CD14-positive monocyte (primary cell): ENCODE data around the gene DDC. TPM values are rescaled to one million over a fixed set of nuclear protein-coding genes. Genes with fewer than 3 reads are reported as not detected.
A peak's percentile ranks its signal among the peaks of the same experiment; 100 is the strongest.

Source experiments
- DNase-seq, 3 donors: peaks; one replicate each; pipeline ENCODE4 v3.0.0-alpha.2; 2011 to 2022
- H2AFZ ChIP-seq: 2 replicates; pipeline ENCODE4 v1.6.0; 2012; ENCODE audit warnings: mild to moderate bottlenecking, low read depth, low read length, inconsistent platforms; ENCODE audit not compliant: insufficient read depth, poor library complexity, severe bottlenecking
- H3K27ac ChIP-seq, 2 donors: 1 replicate in 1 of 2; 2 replicates in 1 of 2; pipeline ENCODE4 v1.5.1; 2012 to 2013; ENCODE audit warnings: low read length in 2 of 2, control low read depth in 1 of 2, inconsistent platforms in 1 of 2, low read depth in 1 of 2, mild to moderate bottlenecking in 1 of 2
- H3K27me3 ChIP-seq, 2 donors: one replicate each; pipeline versions ENCODE4 v1.6.0 to v1.6.1; 2011 to 2013; ENCODE audit warnings: low read length in 2 of 2; ENCODE audit not compliant: control insufficient read depth in 2 of 2, insufficient read depth in 2 of 2
- H3K36me3 ChIP-seq, 2 donors: replicated peaks in 1 of 2; 1 replicate in 1 of 2; 2 replicates in 1 of 2; pipeline versions ENCODE4 v1.5.1 to v1.6.1; 2012 to 2013; ENCODE audit warnings: low read length in 2 of 2, control low read depth in 1 of 2, inconsistent platforms in 1 of 2, mild to moderate bottlenecking in 1 of 2; ENCODE audit not compliant: insufficient read depth in 2 of 2, control insufficient read depth in 1 of 2
- H3K4me1 ChIP-seq, 2 donors: 1 replicate in 1 of 2; 2 replicates in 1 of 2; pipeline versions ENCODE4 v1.5.1 to v1.6.1; 2012 to 2013; ENCODE audit warnings: low read length in 2 of 2, control low read depth in 1 of 2, inconsistent platforms in 1 of 2, mild to moderate bottlenecking in 1 of 2, moderate library complexity in 1 of 2; ENCODE audit not compliant: insufficient read depth in 2 of 2, control insufficient read depth in 1 of 2
- H3K4me2 ChIP-seq: replicated peaks from 2 replicates; pipeline ENCODE3; 2012; ENCODE audit warnings: low read length, moderate library complexity, mild to moderate bottlenecking; ENCODE audit not compliant: poor library complexity, severe bottlenecking; ENCODE audit errors: extremely low read depth
- H3K4me3 ChIP-seq, 3 experiments: fragments of 200-600 bp in 1 of 3; sonication (generic) in 1 of 3; replicated peaks in 1 of 3; 1 replicate in 2 of 3; 2 replicates in 1 of 3; pipeline ENCODE4 v1.5.1; 2011 to 2013; ENCODE audit warnings: low read length in 3 of 3, mild to moderate bottlenecking in 3 of 3, control low read depth in 2 of 3, low read depth in 2 of 3, inconsistent platforms in 1 of 3, moderate library complexity in 1 of 3
- H3K79me2 ChIP-seq: 2 replicates; pipeline ENCODE4 v1.6.0; 2012; ENCODE audit warnings: mild to moderate bottlenecking, control low read depth, inconsistent platforms, low read length, moderate library complexity; ENCODE audit not compliant: insufficient read depth
- H3K9ac ChIP-seq: 2 replicates; pipeline ENCODE4 v1.6.0; 2017; ENCODE audit warnings: low read length, mild to moderate bottlenecking; ENCODE audit not compliant: insufficient read depth, poor library complexity, severe bottlenecking
- H3K9me3 ChIP-seq, 2 donors: replicated peaks in 1 of 2; 1 replicate in 1 of 2; 2 replicates in 1 of 2; pipeline versions ENCODE4 v1.5.1 to v1.6.1; 2012 to 2013; ENCODE audit warnings: low read length in 2 of 2, control low read depth in 1 of 2; ENCODE audit not compliant: control insufficient read depth in 1 of 2, insufficient read depth in 1 of 2
- H4K20me1 ChIP-seq: 2 replicates; pipeline ENCODE4 v1.6.0; 2012; ENCODE audit warnings: mild to moderate bottlenecking, low read length, control low read depth, moderate library complexity; ENCODE audit not compliant: insufficient read depth
- H3K27ac Mint-ChIP-seq, 7 donors: one replicate each; pipeline ENCODE4 v1.8.0; 2020; ENCODE audit warnings: mild to moderate bottlenecking in 7 of 7, mixed read lengths in 7 of 7, moderate library complexity in 6 of 7, inconsistent platforms in 2 of 7
- H3K27me3 Mint-ChIP-seq, 3 donors: one replicate each; pipeline ENCODE4 v1.8.0; 2021 to 2022; ENCODE audit warnings: low read depth in 3 of 3, mild to moderate bottlenecking in 3 of 3, mixed read lengths in 3 of 3, moderate library complexity in 3 of 3, inconsistent platforms in 1 of 3
- H3K36me3 Mint-ChIP-seq, 2 donors: one replicate each; pipeline ENCODE4 v1.8.0; 2020; ENCODE audit warnings: mixed read lengths in 2 of 2, inconsistent platforms in 1 of 2, mild to moderate bottlenecking in 1 of 2
- H3K4me1 Mint-ChIP-seq: one replicate; pipeline ENCODE4 v1.8.0; 2020; ENCODE audit warnings: mild to moderate bottlenecking, mixed read lengths
- H3K4me3 Mint-ChIP-seq, 2 donors: one replicate each; pipeline ENCODE4 v1.8.0; 2020; ENCODE audit warnings: mild to moderate bottlenecking in 2 of 2, mixed read lengths in 2 of 2, moderate library complexity in 1 of 2
- H3K9me3 Mint-ChIP-seq, 7 donors: one replicate each; pipeline ENCODE4 v1.8.0; 2020 to 2022; ENCODE audit warnings: mixed read lengths in 7 of 7, mild to moderate bottlenecking in 6 of 7, moderate library complexity in 6 of 7, inconsistent platforms in 2 of 7
- CTCF ChIP-seq: fragments of 200-600 bp; IDR thresholded peaks from one replicate; pipeline ENCODE4 v1.8.0; 2022; ENCODE audit warnings: antibody characterized with exemption, mild to moderate bottlenecking
- WGBS: methylation state at CpG from one replicate; pipeline ENCODE4 v1.1.5; 2013; ENCODE audit warnings: missing lambda C conversion rate; ENCODE audit not compliant: insufficient coverage; 5-methylcytosine and 5-hydroxymethylcytosine counted together
- intact Hi-C, 2 donors: fragments of 100-400 bp; cut with micrococcal nuclease; formaldehyde crosslinking; loops; one replicate each; pipeline versions ENCODE4 v1.15.0 to v1.15.1; 2023
- polyA plus RNA-seq, 3 donors: library from polyadenylated mRNA; depleted of rRNA in 1 of 3; unstranded in 2 of 3; stranded (reverse) in 1 of 3; fragments of 300-500 nt in 2 of 3; fragments of >200 nt in 1 of 3; fragmentation: Illumina TruSeq in 2 of 3; gene quantifications; 1 replicate in 2 of 3; 2 replicates in 1 of 3; pipeline ENCODE4 v1.2.3, GENCODE V29; 2012 to 2021

DDC gene
- polyA plus RNA-seq, 3 donors = not detected

GRCh38 chr7:50496569-50496968 lies 68.6 kb downstream of the DDC start:
- 54% methylated on average over 5 of the region's 6 CpGs for WGBS
- Mint-ChIP-seq H3K27me3 (peaks cover 5 to 21% (median 15%) of the 10 kb centered on the region in 3 donors), H3K9me3 (peaks cover 0 to 4% (median 0%) of the 10 kb centered on the region in 7 donors), H3K4me1 (no peaks in the 10 kb centered on the region), H3K36me3 (no peaks in the 10 kb centered on the region), H3K4me3 (no peak overlapping the region), H3K27ac (no peak overlapping the region)
- intact Hi-C loops = no loop called here
- Histone ChIP-seq H3K27me3 (peaks cover 0 to 11% of the 10 kb centered on the region in 2 donors), H3K79me2 (no peaks in the 10 kb centered on the region), H3K4me3 (no peak overlapping the region), H3K9ac (no peak overlapping the region), H2AFZ (no peak overlapping the region), H3K36me3 (no peaks in the 10 kb centered on the region), H4K20me1 (no peaks in the 10 kb centered on the region), H3K4me2 (no peak overlapping the region), H3K27ac (no peak overlapping the region), H3K4me1 (no peaks in the 10 kb centered on the region), H3K9me3 (no peaks in the 10 kb centered on the region)
- no peak for DNase-seq
- TF ChIP-seq CTCF = no peak

- H3K4me3 Mint-ChIP-seq = no peak overlapping the region
- WGBS = no CpG with 5 or more reads among the region's 3 CpGs
- Histone ChIP-seq H3K4me3 (no peak overlapping the region), H3K27ac (no peak overlapping the region), H3K27me3 (peaks cover 0 to 11% of the 10 kb centered on the region in 2 donors), H3K4me1 (no peaks in the 10 kb centered on the region), H3K9ac (no peak overlapping the region), H4K20me1 (no peaks in the 10 kb centered on the region), H3K4me2 (no peak overlapping the region), H3K9me3 (no peaks in the 10 kb centered on the region), H3K79me2 (no peaks in the 10 kb centered on the region), H2AFZ (no peak overlapping the region), H3K36me3 (no peaks in the 10 kb centered on the region)
- peaks cover 3 to 21% (median 15%) of the 10 kb centered on the region in 3 donors for H3K27me3 Mint-ChIP-seq
- H3K4me1 Mint-ChIP-seq = no peaks in the 10 kb centered on the region
- no peak for TF ChIP-seq CTCF
- peaks cover 0 to 3% (median 0%) of the 10 kb centered on the region in 7 donors for H3K9me3 Mint-ChIP-seq
- intact Hi-C loops = no loop called here
- no peaks in the 10 kb centered on the region for H3K36me3 Mint-ChIP-seq
- no peak for DNase-seq
- H3K27ac Mint-ChIP-seq = peak overlapping the region in 1 of 7 donors; percentile 22
Observed at GRCh38 chr7:50495746-50496145, 69.5 kb downstream of the DDC start.
